GM19463 (cell line): ENCODE data around the gene ALKBH7.
"Not testable (repeated sequence)": the region's sequence is repeated elsewhere in the genome, so short reads cannot be mapped to it uniquely, and the experiment has no call there.

ENCODE experiments used
- ATAC-seq: cut with Tn5 transposase; IDR thresholded peaks from one replicate; pipeline ENCODE4 v1.9.1; 2021; ENCODE audit warnings: mild to moderate bottlenecking, moderate library complexity; ENCODE audit not compliant: unreplicated experiment

ALKBH7 gene

DNA sequence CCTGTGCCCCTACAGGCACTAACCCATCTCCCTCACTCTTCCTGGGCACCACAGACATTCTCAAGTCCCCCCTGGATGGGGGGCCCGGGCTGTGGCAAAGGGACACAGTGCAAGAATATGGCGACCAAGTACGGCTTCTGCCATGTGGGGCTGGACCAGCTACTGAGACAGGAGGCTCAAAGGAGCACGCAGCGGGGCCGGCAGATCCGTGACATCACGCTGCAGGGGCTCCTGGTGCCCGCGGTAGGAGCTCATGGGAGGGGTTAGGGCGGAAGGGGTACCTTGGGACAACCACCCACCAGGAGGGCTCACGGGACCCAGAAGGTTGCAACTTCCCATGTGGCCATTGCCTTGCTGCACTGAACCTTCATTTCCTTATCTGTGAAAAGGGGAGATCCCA, 23.7 kb downstream of the ALKBH7 start:
- ATAC-seq, result no peak

DNA sequence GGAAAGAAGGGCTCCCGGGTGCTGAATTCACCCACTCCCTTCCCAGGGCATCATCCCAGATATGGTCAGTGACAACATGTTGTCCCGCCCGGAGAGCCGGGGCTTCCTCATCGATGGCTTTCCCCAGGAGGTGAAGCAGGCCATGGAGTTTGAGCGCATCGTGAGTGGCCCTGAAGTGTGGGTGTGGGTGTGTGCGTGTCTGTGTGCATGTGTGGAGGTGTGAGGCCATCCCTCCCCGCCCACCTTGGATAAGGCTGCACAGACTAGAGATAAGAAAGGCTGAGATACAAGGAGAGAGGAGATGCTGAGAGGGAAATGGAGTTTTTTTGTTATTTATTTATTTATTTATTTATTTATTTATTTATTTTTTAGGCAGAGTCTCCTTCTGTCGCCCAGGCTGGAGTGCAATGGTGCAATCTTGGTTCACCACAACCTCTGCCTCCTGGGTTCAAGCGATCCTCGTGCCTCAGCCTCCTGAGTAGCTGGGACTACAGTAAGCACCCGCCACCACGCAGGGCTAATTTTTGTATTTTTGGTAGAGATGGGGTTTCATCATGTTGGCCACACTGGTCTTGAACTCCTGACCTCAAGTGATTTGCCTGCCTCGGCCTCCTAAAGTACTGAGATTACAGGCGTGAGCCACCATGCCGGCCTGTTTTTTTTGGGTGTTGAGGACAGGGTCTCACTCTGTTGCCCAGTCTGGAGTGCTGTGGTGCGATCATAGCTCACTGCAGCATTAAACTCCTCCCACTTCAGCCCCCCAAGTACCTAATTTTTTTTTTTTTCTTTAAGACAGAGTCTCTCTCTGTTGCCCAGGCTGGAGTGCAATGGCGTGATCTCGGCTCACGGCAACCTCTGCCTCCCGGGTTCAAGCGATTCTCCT, 27.7 kb downstream of the ALKBH7 start:
- not testable (repeated sequence) for ATAC-seq

DNA sequence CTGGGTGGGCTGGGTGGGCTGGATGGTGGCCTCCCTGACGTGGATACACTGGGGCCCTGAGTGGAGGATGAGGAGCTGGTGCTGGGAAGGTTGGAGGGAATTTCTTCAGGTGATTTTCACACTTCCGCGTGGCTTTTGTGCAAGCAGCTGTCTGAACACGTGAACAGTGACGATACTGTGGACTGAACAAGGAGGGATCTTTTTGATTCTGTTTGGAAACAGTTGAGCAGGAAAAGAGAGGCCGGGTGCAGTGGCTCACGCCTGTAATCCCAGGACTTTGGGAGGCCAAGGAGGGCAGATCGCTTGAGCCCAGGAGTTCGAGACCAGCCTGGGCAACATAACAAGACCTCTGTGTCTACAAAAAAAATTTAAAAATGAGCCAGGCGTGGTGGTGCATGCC, 29.5 kb downstream of the ALKBH7 start:
- ATAC-seq, result no peak

DNA sequence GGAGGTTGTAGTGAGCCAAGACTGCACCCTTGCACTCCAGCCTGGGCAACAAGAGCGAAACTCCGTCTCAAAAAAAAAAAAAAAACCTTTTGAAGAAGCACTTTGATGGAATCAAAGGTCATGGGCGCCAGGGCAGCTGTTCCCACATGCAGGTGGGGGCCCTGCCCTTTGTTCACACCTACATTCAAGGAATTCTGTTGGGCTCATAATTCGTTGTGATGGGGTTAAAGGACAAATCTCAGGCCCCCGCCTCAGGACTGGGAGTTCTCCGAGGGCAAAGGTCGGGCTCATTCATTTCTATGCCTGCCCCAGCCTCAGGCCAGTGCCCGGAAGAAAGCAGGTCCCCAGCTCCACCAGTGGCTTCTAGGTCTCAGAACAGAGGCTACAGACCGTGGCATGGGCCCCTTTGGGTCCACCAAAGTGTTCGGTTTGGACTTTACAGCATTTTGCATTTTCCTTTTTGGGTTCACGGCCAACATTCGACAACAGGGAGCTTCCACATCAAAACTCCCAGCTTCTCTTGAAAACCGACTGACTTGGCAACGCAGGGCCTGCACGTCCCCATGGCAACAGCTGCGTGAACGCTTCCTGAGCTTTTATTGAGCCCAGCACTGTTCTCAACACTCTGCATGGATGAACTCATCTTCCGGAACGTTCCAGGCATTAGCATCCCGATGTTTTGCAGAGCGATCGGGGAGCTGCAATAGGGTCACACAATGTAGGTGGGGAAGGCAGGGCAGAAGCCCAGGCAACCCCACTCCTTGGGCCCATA, 30.4 kb downstream of the ALKBH7 start:
- ATAC-seq, result no peak

DNA sequence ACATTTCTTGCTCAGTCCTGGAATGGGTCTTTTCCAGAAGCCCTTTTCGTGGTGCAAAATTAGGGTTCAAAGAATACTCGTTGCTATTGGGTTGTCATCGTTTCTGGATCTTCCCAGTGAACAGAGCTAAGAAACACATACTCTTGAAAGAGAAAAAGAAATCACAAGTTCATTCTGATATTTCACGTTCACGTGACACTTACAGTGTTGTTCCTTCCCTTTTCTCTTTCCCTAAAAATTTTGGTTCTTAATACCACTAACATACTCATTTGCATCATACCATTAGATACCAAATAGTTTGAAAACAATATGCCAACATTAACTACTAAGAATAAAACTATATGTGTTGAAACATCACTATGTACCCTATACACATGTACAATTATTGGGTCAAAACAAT, 33.8 kb downstream of the ALKBH7 start:
- ATAC-seq, result no peak

DNA sequence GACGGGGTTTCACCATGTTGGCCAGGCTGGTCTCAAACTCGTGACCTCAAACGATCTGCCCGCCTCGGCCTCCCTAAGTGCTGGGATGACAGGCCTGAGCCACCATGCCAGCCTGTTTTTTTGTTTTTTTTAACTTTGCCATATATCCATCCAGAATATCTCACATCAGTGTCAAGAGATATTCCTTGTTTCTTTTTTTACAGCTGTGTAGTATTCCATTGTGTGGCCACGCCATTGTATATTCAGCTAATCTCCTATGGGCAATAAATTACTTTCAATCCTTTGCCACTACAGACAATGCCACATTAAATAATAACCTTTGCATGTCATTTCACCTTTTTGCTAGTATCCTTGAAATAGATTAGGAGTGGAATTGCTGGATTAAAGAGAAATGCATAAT, 36.8 kb downstream of the ALKBH7 start:
- no peak for ATAC-seq

DNA sequence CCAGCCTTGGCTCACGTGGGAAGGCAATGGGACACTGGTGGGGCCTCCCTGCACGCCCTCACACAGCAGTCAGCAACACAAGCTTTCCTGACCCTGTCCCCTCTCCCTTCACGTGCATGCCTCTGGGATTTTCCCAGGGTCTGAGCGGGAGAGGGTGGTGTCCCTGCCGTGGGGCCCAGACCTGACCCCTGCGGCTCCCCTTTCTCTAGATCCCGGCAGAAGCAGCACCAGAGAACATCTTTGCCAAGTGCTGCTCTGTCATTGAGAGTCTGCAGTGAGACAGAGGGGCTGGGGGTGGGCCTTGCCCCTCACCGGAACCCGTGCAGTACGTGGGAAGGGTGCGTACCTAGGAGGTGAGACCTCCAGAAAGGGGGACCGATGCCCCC, 39.5 kb downstream of the ALKBH7 start:
- ATAC-seq, result no peak

DNA sequence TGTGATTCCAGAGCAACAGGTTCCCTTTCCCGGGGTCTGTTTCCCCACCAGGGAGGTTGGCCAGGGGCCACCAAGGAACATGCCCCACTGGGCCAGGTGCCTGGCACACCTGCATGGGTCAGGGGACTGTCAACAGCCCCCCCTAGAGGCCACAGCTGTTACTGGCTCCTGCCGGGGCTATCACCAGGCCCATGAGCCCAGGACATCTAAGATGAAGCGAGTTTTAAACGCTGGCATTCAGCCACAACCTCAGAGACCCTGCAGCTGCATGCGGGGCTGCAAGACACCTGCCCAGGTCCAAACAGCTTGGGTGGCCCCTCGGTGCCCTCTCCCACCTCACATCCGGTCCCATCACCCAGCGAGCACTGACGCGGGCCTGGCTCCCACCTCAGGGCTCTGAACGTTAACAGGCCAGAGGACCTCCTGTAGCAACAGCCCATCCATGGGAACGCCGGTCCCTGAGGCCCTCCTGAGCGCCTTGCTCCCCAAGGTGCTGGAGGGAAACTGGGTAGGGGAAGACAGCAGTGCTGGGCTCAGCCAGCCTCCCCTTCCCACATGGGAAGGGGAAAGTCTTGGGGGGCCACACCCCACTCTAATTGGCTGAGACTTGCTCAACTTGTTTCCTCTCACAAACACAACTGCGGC, 40.0 kb downstream of the ALKBH7 start:
- ATAC-seq, result no peak

DNA sequence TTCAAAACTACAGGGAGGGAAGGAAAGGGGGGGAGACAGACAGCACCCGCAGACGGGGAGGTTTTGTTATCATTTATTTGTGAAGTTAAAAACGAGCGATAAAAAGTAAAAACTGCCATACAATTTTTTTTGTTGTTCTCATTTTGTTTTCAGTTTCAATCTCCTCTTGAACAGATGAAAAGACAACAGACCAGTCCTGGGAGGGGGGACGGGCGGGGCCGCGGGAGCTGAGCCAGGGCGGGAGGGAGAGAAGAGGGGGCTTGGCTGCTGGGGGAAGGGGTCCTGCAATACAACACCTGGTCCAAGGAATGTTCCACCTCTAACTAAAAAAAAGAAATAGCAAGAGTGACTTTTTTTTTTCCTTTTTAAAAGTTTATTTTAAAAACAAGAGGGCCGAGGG, 40.7 kb downstream of the ALKBH7 start:
- ATAC-seq, result no peak

DNA sequence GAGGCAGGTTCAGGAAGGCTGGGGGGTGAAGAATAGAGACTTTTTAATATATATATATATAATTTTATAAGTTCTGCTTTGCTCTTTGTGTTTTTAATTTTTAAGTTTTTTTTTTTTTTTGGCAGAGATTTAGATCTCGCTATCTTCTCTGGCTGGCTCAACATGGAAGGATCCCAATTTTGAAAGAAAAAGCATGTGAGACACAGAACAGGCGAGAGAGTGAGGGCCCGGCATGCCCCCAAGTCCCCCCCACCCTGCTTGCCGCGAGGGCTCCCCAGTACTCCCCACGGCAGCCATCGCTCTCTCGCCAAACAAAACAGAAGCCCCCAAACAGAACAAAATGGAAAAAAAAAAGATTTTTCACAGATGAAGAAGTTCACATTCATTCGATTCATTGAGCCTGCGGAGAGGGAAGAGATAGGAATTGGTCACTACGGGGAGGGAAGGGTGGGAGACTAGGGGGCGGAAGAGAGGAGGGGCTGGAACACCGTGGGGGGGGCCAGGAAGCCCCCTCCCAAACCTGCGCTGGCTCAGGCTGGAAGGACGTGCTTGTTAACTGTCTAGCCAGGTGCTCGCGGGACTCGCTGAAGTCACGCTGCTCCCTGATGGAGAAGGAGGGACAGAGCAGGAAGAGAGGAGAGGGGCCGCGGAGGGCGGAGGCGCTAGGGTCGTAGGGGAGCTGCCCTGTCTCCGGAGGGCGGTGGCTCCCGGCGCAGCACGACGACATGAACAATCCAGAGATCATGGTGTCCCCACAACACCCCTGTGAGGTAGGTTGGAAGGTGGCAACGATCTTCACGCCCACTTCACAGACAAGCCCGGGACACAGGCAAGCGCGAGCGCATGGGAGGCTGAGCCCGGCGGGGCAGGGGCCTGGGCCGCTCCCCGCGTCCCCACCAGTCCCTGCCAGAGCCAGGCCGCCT, 41.4 kb downstream of the ALKBH7 start:
- ATAC-seq, result no peak

DNA sequence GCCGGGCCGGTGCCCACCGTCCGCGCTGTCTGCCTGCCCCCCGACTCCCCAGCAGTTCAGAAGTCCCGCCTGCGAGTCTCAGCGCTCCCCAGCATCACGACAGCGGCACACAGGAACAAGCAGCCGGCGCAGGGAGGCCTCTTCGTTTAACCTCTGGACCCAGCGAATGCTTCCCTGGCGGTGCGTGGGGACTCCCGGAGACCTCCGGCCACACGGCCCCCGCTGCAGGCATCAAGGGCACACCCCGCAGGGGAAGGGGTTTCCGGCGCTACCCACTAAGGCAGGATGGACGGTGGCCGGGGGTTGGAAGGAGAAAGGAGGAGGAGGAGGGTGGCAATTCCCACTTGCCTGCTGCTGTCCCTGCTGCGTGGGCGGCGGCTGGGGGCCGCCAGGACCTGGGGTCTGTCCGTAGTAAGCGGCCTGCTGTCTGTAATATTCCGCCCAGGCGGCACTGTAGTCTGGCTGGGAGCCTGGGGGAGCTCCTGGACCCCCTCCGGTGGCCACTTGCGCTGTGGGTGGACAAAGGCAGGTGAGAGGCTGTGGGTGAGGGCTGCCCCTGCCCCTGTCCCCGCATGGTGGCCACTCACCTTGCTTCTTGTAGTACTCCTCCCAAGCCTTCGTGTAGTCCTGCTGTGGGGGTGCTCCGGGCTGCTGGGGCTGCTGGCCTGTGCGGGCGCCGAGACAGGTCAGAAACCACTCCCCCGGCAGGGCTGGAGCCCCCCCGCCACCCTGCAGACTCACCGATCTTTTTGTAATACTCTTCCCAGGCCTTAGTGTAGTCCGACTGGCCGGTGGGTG, 42.4 kb downstream of the ALKBH7 start:
- ATAC-seq, result no peak

DNA sequence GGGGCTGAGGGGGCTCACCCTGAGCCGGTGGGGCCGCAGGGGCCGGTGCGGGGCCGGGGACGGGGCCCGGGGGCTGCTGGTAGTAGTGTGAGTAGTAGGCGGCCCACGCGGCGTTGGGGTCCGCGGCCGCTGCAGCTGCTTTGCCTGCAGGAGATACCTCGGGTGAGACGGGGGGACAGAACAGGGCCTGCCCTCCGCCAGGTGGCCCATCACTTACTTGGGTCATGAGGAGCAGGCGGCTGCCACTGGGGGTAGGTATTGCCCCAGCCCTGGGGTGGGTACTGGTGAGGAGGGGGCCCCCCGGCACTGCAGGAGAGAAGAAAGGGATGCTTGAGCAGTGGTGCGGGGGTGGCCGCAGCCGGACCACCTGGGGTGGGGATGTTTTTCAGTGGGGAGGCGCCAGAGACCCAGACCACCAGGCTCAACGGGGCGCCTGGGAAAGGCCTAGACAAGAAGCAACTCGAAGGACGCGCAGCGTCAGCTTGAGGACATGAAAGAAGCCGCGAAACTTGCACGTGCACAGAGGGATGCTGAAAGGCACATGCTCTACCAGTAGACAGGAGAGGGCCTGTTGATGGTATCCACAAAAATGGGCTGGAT, 43.1 kb downstream of the ALKBH7 start:
- ATAC-seq, result no peak

DNA sequence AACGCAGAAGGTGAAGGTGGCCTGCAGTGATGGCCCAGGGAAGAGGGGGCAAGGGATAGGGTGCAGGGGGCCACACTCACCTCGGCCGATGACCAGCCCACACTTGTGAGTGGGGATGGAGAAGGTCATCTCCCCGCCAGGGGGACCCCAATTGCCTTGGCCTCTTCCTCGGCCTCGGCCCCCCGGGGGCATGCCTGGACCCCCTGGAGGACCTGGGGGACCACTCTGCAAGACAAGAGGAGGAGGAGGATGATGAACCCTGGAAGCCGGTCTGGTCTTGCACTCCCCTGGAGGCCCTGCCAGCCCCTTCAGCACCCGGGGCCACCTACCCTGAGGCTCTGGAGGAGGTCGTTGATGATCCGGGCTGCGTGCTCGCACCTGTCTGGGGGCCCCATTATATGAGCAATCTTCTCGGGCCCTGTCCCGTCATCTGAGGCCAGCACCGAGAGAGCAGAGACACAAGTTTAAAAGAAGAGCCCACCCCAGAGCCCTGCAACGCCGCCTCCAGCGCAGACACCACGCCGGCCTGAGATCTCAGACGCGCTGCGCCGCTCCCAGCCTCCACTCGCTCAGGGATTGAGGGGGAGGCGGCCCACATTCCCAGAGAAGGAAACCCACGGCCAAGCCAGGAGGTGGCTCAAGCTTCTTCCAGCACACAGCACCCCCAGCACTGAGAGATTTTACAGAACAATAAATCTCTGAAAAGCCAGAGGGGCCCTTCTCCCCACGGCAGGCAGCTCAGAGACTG, 44.2 kb downstream of the ALKBH7 start:
- ATAC-seq, result no peak

DNA sequence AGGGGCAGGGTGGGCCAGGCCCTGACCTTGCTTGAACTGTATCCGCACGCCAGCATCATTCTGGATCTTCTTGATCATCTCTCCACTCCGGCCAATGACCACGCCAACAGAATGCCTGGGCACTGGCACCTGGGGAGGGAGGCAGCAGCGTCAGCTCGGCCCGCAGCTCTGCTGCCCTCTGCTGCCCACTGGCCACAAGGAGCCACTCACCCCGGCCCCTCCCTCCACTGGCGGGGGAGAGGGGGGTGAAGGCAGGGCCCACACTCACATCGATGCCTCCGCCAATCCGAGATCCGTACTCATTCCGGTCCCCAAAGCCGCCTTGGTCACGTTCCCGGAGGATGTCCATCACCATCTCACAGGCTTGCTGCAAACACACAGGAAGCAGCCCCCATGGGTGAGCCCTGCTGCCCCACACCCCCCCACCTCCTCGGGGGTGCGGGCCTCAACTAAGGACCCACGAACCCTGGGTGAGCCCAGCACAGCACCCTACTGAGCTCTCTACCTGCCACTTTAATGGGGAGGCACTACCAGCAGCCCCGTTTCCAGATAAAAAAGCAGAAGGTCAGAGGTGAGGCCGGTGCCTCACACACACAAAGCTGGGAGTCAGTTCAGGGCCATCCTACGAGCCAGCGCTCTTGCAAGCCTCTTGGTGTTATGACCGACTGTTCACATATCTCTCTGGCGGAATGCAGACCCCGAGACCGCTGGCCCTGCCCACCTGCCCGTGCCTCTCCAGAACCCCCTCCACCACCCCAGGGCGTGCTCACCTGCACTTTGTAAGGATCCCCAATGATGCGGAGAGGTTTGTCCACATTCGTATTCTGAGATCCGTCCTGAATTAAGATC, 45.3 kb downstream of the ALKBH7 start:
- ATAC-seq, result no peak

DNA sequence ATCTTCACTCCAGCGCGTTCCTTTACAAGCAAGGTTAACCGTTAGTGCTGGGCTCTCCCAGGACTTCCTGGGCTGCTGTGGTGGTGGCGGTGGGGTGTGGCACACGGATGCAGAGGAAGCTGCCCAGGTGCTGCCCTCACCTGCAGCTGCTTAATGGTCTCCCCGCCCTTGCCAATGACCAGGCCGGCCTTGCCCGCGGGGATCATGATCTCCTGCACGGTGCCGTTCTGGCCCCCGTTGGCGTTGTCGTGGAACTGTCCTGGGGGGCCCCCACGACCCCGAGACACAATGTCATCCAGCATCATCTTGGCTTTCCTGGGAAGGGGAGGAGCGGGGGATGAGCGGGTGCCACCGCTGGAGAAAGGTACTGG, 46.0 kb downstream of the ALKBH7 start:
- ATAC-seq, result no peak

DNA sequence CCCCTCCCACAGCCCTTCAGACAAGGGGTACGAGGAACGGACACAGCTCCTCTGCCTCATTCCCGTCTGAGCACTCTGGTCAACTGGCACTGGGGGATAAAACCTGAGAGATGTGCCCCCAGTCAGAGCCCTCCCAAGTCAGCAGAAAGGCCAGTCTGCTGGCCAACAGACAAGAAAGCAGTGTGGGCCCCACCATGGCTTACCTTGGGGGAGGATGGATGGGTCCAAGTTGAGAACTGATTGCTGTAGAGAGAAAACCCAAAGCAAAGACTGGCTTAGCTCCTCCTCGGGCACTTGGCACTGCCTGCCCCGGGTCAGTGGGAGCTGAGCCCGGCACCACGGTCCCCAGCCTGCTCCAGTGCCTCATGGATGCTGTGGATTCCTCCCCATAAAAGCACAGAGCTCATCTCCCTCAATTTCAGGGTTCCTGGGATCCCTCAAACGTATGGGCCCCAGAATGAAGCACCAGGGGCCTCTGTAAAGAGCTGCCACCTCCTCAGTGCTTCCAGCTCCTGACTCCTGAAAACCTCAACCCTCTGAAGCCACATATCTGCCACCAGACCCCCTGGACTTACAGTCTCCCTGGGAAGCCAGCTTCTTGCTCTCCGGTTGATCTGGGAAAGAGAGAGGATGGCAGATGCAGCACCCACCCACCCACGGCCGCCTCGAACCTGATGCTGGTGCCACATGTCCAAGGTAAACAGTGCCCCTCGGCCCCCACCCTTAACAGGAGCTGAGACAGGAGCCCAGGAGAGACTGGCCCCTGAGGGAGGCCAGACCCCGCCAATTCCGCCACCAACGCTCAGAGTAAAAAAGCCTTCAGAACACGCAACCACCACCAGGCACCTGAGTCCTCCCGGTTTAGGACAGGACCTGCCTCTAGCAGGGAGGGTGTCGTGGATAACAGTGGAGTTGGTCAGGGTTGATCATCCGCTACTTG, 48.8 kb downstream of the ALKBH7 start:
- no peak for ATAC-seq
